ENCODE measurements around the gene LMAN2.

The LMAN2 gene

GRCh38 chr5:177393206-177393765 lies 41.8 kb upstream of the LMAN2 start:
- no peaks in the 10 kb centered on the region for H3K36me3 ChIP-seq (ENCODE audit: control insufficient read depth in 4 of 4, insufficient read depth in 4 of 4, low read length in 3 of 4)
- 0% methylated on average over 1 of the region's 1 CpG for WGBS (ENCODE audit: insufficient coverage)
- peaks cover 3 to 52% (median 29%) of the 10 kb centered on the region in 4 experiments for H3K4me1 ChIP-seq (ENCODE audit: control extremely low read depth in 1 of 4, control insufficient read depth in 4 of 4, insufficient read depth in 4 of 4, low read length in 3 of 4)
- no peak overlapping the region for H3K4me3 ChIP-seq (ENCODE audit: control insufficient read depth in 1 of 7, extremely low read depth in 1 of 7, insufficient read depth in 4 of 7, low read depth in 2 of 7, low read length in 6 of 7)
- H3K9me3 ChIP-seq (ENCODE audit: control extremely low read depth in 1 of 5, control insufficient read depth in 4 of 5, insufficient read depth in 2 of 5, low read depth in 1 of 5, low read length in 4 of 5): no peaks in the 10 kb centered on the region
- H3K27ac ChIP-seq (ENCODE audit: insufficient read depth in 1 of 2, low read depth in 1 of 2, low read length in 2 of 2, poor library complexity in 1 of 2, severe bottlenecking in 2 of 2): no peak overlapping the region
- no peaks in the 10 kb centered on the region for H3K27me3 ChIP-seq (replicated peaks in 2 of 5; ENCODE audit: control insufficient read depth in 4 of 5, insufficient read depth in 5 of 5, low read length in 4 of 5)
- CTCF ChIA-PET: interaction anchor here (1.0 to 14.2 kb wide), 12 partner anchors 10 to 115 kb away, joined by 3 to 265 read pairs (median 5); partner anchors contain the start of genes DOK3, PFN3, PRR7 and SLC34A1
- DNase-seq: peak in 2 of 3 donors; percentile 65 to 71
- POLR2A ChIA-PET: interaction anchor here (1.4 kb wide), 1 partner anchor 9 kb away, joined by 3 read pairs; no protein-coding TSS in a partner anchor

- WGBS (ENCODE audit: insufficient coverage): 42% methylated on average over 2 of the region's 5 CpGs
- DNase-seq: peak in 2 of 3 donors; percentile 26 to 28
- Histone ChIP-seq H3K27me3 (replicated peaks in 2 of 5; ENCODE audit: control insufficient read depth in 4 of 5, insufficient read depth in 5 of 5, low read length in 4 of 5) (no peaks in the 10 kb centered on the region), H3K27ac (ENCODE audit: insufficient read depth in 1 of 2, low read depth in 1 of 2, low read length in 2 of 2, poor library complexity in 1 of 2, severe bottlenecking in 2 of 2) (no peak overlapping the region), H3K9me3 (ENCODE audit: control extremely low read depth in 1 of 5, control insufficient read depth in 4 of 5, insufficient read depth in 2 of 5, low read depth in 1 of 5, low read length in 4 of 5) (no peaks in the 10 kb centered on the region), H3K4me3 (ENCODE audit: control insufficient read depth in 1 of 7, extremely low read depth in 1 of 7, insufficient read depth in 4 of 7, low read depth in 2 of 7, low read length in 6 of 7) (no peak overlapping the region), H3K4me1 (ENCODE audit: control extremely low read depth in 1 of 4, control insufficient read depth in 4 of 4, insufficient read depth in 4 of 4, low read length in 3 of 4) (peaks cover 3 to 50% (median 29%) of the 10 kb centered on the region in 4 experiments), H3K36me3 (ENCODE audit: control insufficient read depth in 4 of 4, insufficient read depth in 4 of 4, low read length in 3 of 4) (no peaks in the 10 kb centered on the region)
- POLR2A ChIA-PET: interaction anchor here (1.4 kb wide), 1 partner anchor 9 kb away, joined by 3 read pairs; no protein-coding TSS in a partner anchor
- CTCF ChIA-PET: interaction anchor here (1.0 to 14.2 kb wide), 10 partner anchors 11 to 116 kb away, joined by 3 to 265 read pairs (median 6); partner anchors contain the start of genes DOK3, PFN3, PRR7 and SLC34A1
These were observed 41.3 kb upstream of the LMAN2 start for GRCh38 chr5:177392765-177393164.

GRCh38 chr5:177390363-177391300 lies 39.2 kb upstream of the LMAN2 start:
- ChIA-PET POLR2A (interaction anchor here (0.9 to 2.2 kb wide), 2 partner anchors 13 to 65 kb away, joined by 4 to 9 read pairs; no protein-coding TSS in a partner anchor), CTCF (interaction anchor here (0.6 to 14.2 kb wide), 37 partner anchors 10 to 130 kb away, joined by 3 to 265 read pairs (median 5); partner anchors contain the start of genes DOK3, GRK6, LMAN2 and PDLIM7)
- Histone ChIP-seq H3K4me1 (ENCODE audit: control extremely low read depth in 1 of 4, control insufficient read depth in 4 of 4, insufficient read depth in 4 of 4, low read length in 3 of 4) (peaks cover 3 to 58% (median 37%) of the 10 kb centered on the region in 4 experiments), H3K4me3 (ENCODE audit: control insufficient read depth in 1 of 7, extremely low read depth in 1 of 7, insufficient read depth in 4 of 7, low read depth in 2 of 7, low read length in 6 of 7) (no peak overlapping the region), H3K27me3 (replicated peaks in 2 of 5; ENCODE audit: control insufficient read depth in 4 of 5, insufficient read depth in 5 of 5, low read length in 4 of 5) (no peaks in the 10 kb centered on the region), H3K36me3 (ENCODE audit: control insufficient read depth in 4 of 4, insufficient read depth in 4 of 4, low read length in 3 of 4) (no peaks in the 10 kb centered on the region), H3K27ac (ENCODE audit: insufficient read depth in 1 of 2, low read depth in 1 of 2, low read length in 2 of 2, poor library complexity in 1 of 2, severe bottlenecking in 2 of 2) (no peak overlapping the region), H3K9me3 (ENCODE audit: control extremely low read depth in 1 of 5, control insufficient read depth in 4 of 5, insufficient read depth in 2 of 5, low read depth in 1 of 5, low read length in 4 of 5) (no peaks in the 10 kb centered on the region)
- peak; percentile 88 to 96 (median 94) for DNase-seq
- WGBS (ENCODE audit: insufficient coverage): 34% methylated on average over 8 of the region's 13 CpGs

- DNase-seq: no peak
- H3K27ac ChIP-seq (ENCODE audit: insufficient read depth in 1 of 2, low read depth in 1 of 2, low read length in 2 of 2, poor library complexity in 1 of 2, severe bottlenecking in 2 of 2): no peak overlapping the region
- H3K27me3 ChIP-seq (replicated peaks in 2 of 5; ENCODE audit: control insufficient read depth in 4 of 5, insufficient read depth in 5 of 5, low read length in 4 of 5): no peaks in the 10 kb centered on the region
- H3K9me3 ChIP-seq (ENCODE audit: control extremely low read depth in 1 of 5, control insufficient read depth in 4 of 5, insufficient read depth in 2 of 5, low read depth in 1 of 5, low read length in 4 of 5): no peaks in the 10 kb centered on the region
- no peak overlapping the region for H3K4me3 ChIP-seq (ENCODE audit: control insufficient read depth in 1 of 7, extremely low read depth in 1 of 7, insufficient read depth in 4 of 7, low read depth in 2 of 7, low read length in 6 of 7)
- ChIA-PET CTCF (interaction anchor here (0.6 to 14.2 kb wide), 32 partner anchors 9 to 276 kb away, joined by 3 to 265 read pairs (median 6); partner anchors contain the start of genes DOK3, F12, GRK6 and LMAN2), POLR2A (interaction anchor here (1.5 kb wide), 1 partner anchor 66 kb away, joined by 3 read pairs; no protein-coding TSS in a partner anchor)
- peaks cover 3 to 62% (median 41%) of the 10 kb centered on the region in 4 experiments for H3K4me1 ChIP-seq (ENCODE audit: control extremely low read depth in 1 of 4, control insufficient read depth in 4 of 4, insufficient read depth in 4 of 4, low read length in 3 of 4)
- WGBS (ENCODE audit: insufficient coverage): 78% methylated on average over 18 of the region's 21 CpGs
- H3K36me3 ChIP-seq (ENCODE audit: control insufficient read depth in 4 of 4, insufficient read depth in 4 of 4, low read length in 3 of 4): no peaks in the 10 kb centered on the region
These were observed 38.0 kb upstream of the LMAN2 start for GRCh38 chr5:177389241-177390169.

- no peaks in the 10 kb centered on the region for H3K27me3 ChIP-seq (replicated peaks in 2 of 5; ENCODE audit: control insufficient read depth in 4 of 5, insufficient read depth in 5 of 5, low read length in 4 of 5)
- H3K9me3 ChIP-seq (ENCODE audit: control extremely low read depth in 1 of 5, control insufficient read depth in 4 of 5, insufficient read depth in 2 of 5, low read depth in 1 of 5, low read length in 4 of 5): no peaks in the 10 kb centered on the region
- 98% methylated on average over 9 of the region's 10 CpGs for WGBS (ENCODE audit: insufficient coverage)
- ChIA-PET CTCF (interaction anchor here (0.6 to 14.2 kb wide), 18 partner anchors 8 to 275 kb away, joined by 3 to 265 read pairs (median 12); partner anchors contain the start of genes F12, GRK6, LMAN2 and PFN3), POLR2A (interaction anchor here (1.5 kb wide), 1 partner anchor 67 kb away, joined by 3 read pairs; no protein-coding TSS in a partner anchor)
- no peak overlapping the region for H3K4me3 ChIP-seq (ENCODE audit: control insufficient read depth in 1 of 7, extremely low read depth in 1 of 7, insufficient read depth in 4 of 7, low read depth in 2 of 7, low read length in 6 of 7)
- no peak overlapping the region for H3K27ac ChIP-seq (ENCODE audit: insufficient read depth in 1 of 2, low read depth in 1 of 2, low read length in 2 of 2, poor library complexity in 1 of 2, severe bottlenecking in 2 of 2)
- no peak for DNase-seq
- H3K4me1 ChIP-seq (ENCODE audit: control extremely low read depth in 1 of 4, control insufficient read depth in 4 of 4, insufficient read depth in 4 of 4, low read length in 3 of 4): peaks cover 3 to 56% (median 34%) of the 10 kb centered on the region in 4 experiments
- no peaks in the 10 kb centered on the region for H3K36me3 ChIP-seq (ENCODE audit: control insufficient read depth in 4 of 4, insufficient read depth in 4 of 4, low read length in 3 of 4)
These were observed 37.1 kb upstream of the LMAN2 start for GRCh38 chr5:177388521-177389052.

- ChIA-PET CTCF (interaction anchor here (1.3 to 14.2 kb wide), 9 partner anchors 7 to 275 kb away, joined by 3 to 265 read pairs (median 65); partner anchors contain the start of genes PFN3, PRR7 and SLC34A1), POLR2A (no interaction called here)
- no peaks in the 10 kb centered on the region for H3K36me3 ChIP-seq (ENCODE audit: control insufficient read depth in 4 of 4, insufficient read depth in 4 of 4, low read length in 3 of 4)
- H3K4me1 ChIP-seq (ENCODE audit: control extremely low read depth in 1 of 4, control insufficient read depth in 4 of 4, insufficient read depth in 4 of 4, low read length in 3 of 4): peaks cover 0 to 50% (median 32%) of the 10 kb centered on the region in 4 experiments
- H3K27me3 ChIP-seq (replicated peaks in 2 of 5; ENCODE audit: control insufficient read depth in 4 of 5, insufficient read depth in 5 of 5, low read length in 4 of 5): no peaks in the 10 kb centered on the region
- WGBS (ENCODE audit: insufficient coverage): 93% methylated on average over 13 of the region's 14 CpGs
- H3K27ac ChIP-seq (ENCODE audit: insufficient read depth in 1 of 2, low read depth in 1 of 2, low read length in 2 of 2, poor library complexity in 1 of 2, severe bottlenecking in 2 of 2): no peak overlapping the region
- H3K4me3 ChIP-seq (ENCODE audit: control insufficient read depth in 1 of 7, extremely low read depth in 1 of 7, insufficient read depth in 4 of 7, low read depth in 2 of 7, low read length in 6 of 7): no peak overlapping the region
- DNase-seq: no peak
- no peaks in the 10 kb centered on the region for H3K9me3 ChIP-seq (ENCODE audit: control extremely low read depth in 1 of 5, control insufficient read depth in 4 of 5, insufficient read depth in 2 of 5, low read depth in 1 of 5, low read length in 4 of 5)
These were observed 35.9 kb upstream of the LMAN2 start for GRCh38 chr5:177387405-177387804.
